Measurements from ENCODE around the gene IL1RAP.

- TF ChIP-seq CTCF (conservative IDR thresholded peaks at IDR 0.05 in 1 of 2, IDR thresholded peaks at IDR 0.05 in 1 of 2; ENCODE audit: extremely low read depth in 1 of 2, insufficient read depth in 1 of 2, low read depth in 1 of 2, low read length in 2 of 2), result no peak
- TF ChIP-seq EZH2 (IDR thresholded peaks at IDR 0.05; ENCODE audit: borderline replicate concordance, low read length), result no peak
These were observed 23.3 kb downstream of the IL1RAP start for GRCh38 chr3:190537146-190537545.

Measured in mammary epithelial cell (primary cell).